ENCODE results near the gene TCP10L.
"Not testable (repeated sequence)": the region's sequence is repeated elsewhere in the genome, so short reads cannot be mapped to it uniquely, and the experiment has no call there.

TCP10L gene

GRCh38 chr21:32549886-32550285, 35.4 kb downstream of the TCP10L start:
- no peak for DNase-seq

GRCh38 chr21:32549440-32549839, 35.9 kb downstream of the TCP10L start:
- DNase-seq, result no peak

GRCh38 chr21:32548978-32549377, 36.3 kb downstream of the TCP10L start:
- no peak for DNase-seq

GRCh38 chr21:32547018-32547417, 38.3 kb downstream of the TCP10L start:
- DNase-seq, result no peak

GRCh38 chr21:32545948-32546441, 39.3 kb downstream of the TCP10L start:
- no peak for DNase-seq

- no peak for DNase-seq
These were observed 40.6 kb downstream of the TCP10L start for GRCh38 chr21:32544697-32545096.

- DNase-seq, result no peak
These were observed 41.3 kb downstream of the TCP10L start for GRCh38 chr21:32543975-32544374.

- not testable (repeated sequence) for DNase-seq
These were observed 42.3 kb downstream of the TCP10L start for GRCh38 chr21:32543056-32543455.

GRCh38 chr21:32539378-32539777, 45.9 kb downstream of the TCP10L start:
- DNase-seq, result no peak

GRCh38 chr21:32538147-32538792, 47.1 kb downstream of the TCP10L start:
- DNase-seq, result no peak

- no peak for DNase-seq
These were observed 47.8 kb downstream of the TCP10L start for GRCh38 chr21:32537569-32537881.

- DNase-seq, result no peak
These were observed 49.7 kb downstream of the TCP10L start for GRCh38 chr21:32535612-32536011.

- DNase-seq, result no peak
These were observed 51.2 kb downstream of the TCP10L start for GRCh38 chr21:32534113-32534512.

- no peak for DNase-seq
These were observed 51.7 kb downstream of the TCP10L start for GRCh38 chr21:32533611-32534010.

GRCh38 chr21:32533053-32533452, 52.3 kb downstream of the TCP10L start:
- no peak for DNase-seq

- DNase-seq, result no peak
These were observed 52.7 kb downstream of the TCP10L start for GRCh38 chr21:32532636-32533035.

- not testable (repeated sequence) for DNase-seq
These were observed 53.8 kb downstream of the TCP10L start for GRCh38 chr21:32531561-32531960.

GRCh38 chr21:32530809-32531208, 54.5 kb downstream of the TCP10L start:
- DNase-seq, result not testable (repeated sequence)

GRCh38 chr21:32529679-32530078, 55.6 kb downstream of the TCP10L start:
- DNase-seq, result no peak

GRCh38 chr21:32525282-32525681, 60.0 kb downstream of the TCP10L start:
- no peak for DNase-seq

- no peak for DNase-seq
These were observed 61.2 kb downstream of the TCP10L start for GRCh38 chr21:32523988-32524719.
